ENCODE measurements around the gene SLC23A3.
A peak's percentile ranks its signal among the peaks of the same experiment; 100 is the strongest.

The SLC23A3 gene

GRCh38 chr2:219172231-219173154 lies 2.7 kb upstream of the SLC23A3 start:
- no peak for TF ChIP-seq CTCF (conservative IDR thresholded peaks at IDR 0.05; ENCODE audit: low read depth, low read length)
- no peak for DNase-seq (ENCODE audit: low read depth)

GRCh38 chr2:219171231-219171651 lies 1.4 kb upstream of the SLC23A3 start:
- peak; percentile 62 for DNase-seq (ENCODE audit: low read depth)
- no peak overlapping the region for H3K4me3 ChIP-seq (ENCODE audit: low read length)
- peak; percentile 81 for TF ChIP-seq CTCF (conservative IDR thresholded peaks at IDR 0.05; ENCODE audit: low read depth, low read length)

More at GRCh38 chr2:219172231-219173154, 2.7 kb upstream of the SLC23A3 start:
- H3K4me3 ChIP-seq (ENCODE audit: low read length) = no peak overlapping the region

DNA sequence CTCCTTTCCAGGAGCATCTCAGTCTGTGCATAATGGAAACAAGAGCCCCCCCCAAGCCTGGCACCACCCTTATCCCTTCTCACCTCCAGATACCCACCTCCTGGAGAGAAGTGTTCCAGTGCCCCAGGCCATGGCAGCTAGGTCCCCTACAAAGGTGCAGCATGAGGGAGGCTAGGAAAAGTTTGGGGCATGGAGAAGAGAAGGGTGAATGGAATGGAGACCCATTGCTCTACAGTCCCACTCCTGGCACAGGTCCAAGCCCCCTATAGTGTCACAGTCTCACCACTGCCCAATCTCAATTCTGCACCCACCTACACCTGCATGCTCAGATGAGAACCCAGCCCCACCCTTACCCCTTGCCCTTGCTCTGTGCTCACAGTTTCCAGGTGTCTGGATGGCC lies 897 bp downstream of the SLC23A3 start:
- DNase-seq (ENCODE audit: low read depth) = no peak
- TF ChIP-seq CTCF (conservative IDR thresholded peaks at IDR 0.05; ENCODE audit: low read depth, low read length) = no peak
- no peak overlapping the region for H3K4me3 ChIP-seq (ENCODE audit: low read length)

GRCh38 chr2:219168526-219168925 lies 1.3 kb downstream of the SLC23A3 start:
- no peak overlapping the region for H3K4me3 ChIP-seq (ENCODE audit: low read length)
- no peak for DNase-seq (ENCODE audit: low read depth)
- TF ChIP-seq CTCF (conservative IDR thresholded peaks at IDR 0.05; ENCODE audit: low read depth, low read length) = no peak

GRCh38 chr2:219167997-219168396 lies 1.8 kb downstream of the SLC23A3 start:
- TF ChIP-seq CTCF (conservative IDR thresholded peaks at IDR 0.05; ENCODE audit: low read depth, low read length) = no peak
- no peak overlapping the region for H3K4me3 ChIP-seq (ENCODE audit: low read length)
- no peak for DNase-seq (ENCODE audit: low read depth)

DNA sequence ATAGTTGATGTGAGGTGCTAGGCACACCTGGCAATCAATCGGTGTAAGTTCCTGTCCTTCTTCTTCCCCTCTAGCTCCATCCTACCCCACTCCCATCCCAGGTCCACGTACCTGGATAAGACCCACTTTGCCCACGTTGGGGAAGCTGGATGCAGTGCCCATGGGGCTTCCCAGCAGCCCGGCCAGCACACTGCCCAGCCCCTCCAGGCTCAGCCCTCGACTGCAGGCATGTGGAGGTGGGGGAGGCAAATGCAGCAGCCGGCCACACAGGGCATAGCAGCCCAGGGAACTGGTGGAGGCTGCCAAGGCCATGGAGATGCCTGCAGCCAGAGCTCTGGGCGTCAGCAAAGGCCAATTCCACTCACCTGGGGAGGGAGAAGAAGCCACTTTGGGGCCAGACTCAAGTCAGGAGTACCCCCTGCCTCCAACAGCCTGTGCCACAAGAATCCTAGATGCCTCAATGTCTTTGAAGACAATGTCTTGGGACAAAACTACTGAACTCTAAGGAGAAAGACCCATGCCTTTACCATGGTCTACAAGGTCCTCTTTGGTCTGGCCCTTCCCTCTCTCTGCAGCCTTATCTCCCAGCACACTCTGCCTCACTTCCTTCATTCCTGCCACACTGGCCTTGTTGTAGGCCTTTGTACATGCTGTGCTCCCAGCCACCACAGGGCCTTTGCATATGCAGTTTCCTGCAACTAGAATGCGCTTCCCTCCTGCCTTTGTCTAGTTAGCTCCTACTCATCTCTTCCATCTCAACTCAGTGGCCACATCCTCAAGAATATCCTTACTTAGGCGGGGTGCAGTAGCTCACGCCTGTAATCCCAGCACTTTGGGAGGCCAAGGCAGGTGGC lies 4.5 kb downstream of the SLC23A3 start:
- no peak for DNase-seq (ENCODE audit: low read depth)
- no peak for TF ChIP-seq CTCF (conservative IDR thresholded peaks at IDR 0.05; ENCODE audit: low read depth, low read length)
- H3K4me3 ChIP-seq (ENCODE audit: low read length) = no peak overlapping the region

Measured in retinal pigment epithelial cell (primary cell).